ENCODE data around the gene SCAF4.

- TF ChIP-seq CTCF (IDR thresholded peaks at IDR 0.05 in 4 of 5, conservative IDR thresholded peaks at IDR 0.05 in 1 of 5) (no peak), POLR2A (IDR thresholded peaks at IDR 0.05) (no peak)
Measured at GRCh38 chr21:31688603-31689368, 43.1 kb downstream of the SCAF4 start.

All from gastrocnemius medialis (tissue), 4 donors.